Fibroblast of skin of left quadriceps (primary cell): Measurements from ENCODE around the gene NMU.
"Not testable (repeated sequence)": the region's sequence is repeated elsewhere in the genome, so short reads cannot be mapped to it uniquely, and the experiment has no call there.

Source experiments
- DNase-seq, 2 experiments: peaks; one replicate each; pipeline ENCODE4 v3.0.0-alpha.2; 2013; ENCODE audit warnings: low read depth in 2 of 2

NMU gene

GRCh38 chr4:55635741-55636655 lies at the start of gene NMU:
NMU (minus strand) TSS chr4:55636298; CDS start chr4:55636192, 106 bp downstream.
- no peak for DNase-seq

- DNase-seq = no peak
These were observed 48.2 kb upstream of the NMU start for GRCh38 chr4:55684276-55684675.

GRCh38 chr4:55682797-55683196 lies 46.7 kb upstream of the NMU start:
- DNase-seq = not testable (repeated sequence)

- no peak for DNase-seq
These were observed 46.2 kb upstream of the NMU start for GRCh38 chr4:55682295-55682694.

- no peak for DNase-seq
These were observed 45.3 kb upstream of the NMU start for GRCh38 chr4:55681430-55681829.

- no peak for DNase-seq
These were observed 39.2 kb upstream of the NMU start for GRCh38 chr4:55675196-55675793.

- DNase-seq = no peak
These were observed 37.3 kb upstream of the NMU start for GRCh38 chr4:55673424-55673823.

- no peak for DNase-seq
These were observed 35.6 kb upstream of the NMU start for GRCh38 chr4:55671667-55672066.

- no peak for DNase-seq
These were observed 34.6 kb upstream of the NMU start for GRCh38 chr4:55670695-55671094.

- no peak for DNase-seq
These were observed 32.4 kb upstream of the NMU start for GRCh38 chr4:55668449-55668848.

- no peak for DNase-seq
These were observed 30.4 kb upstream of the NMU start for GRCh38 chr4:55666535-55666934.

- DNase-seq = no peak
These were observed 27.0 kb upstream of the NMU start for GRCh38 chr4:55663145-55663544.

- no peak for DNase-seq
These were observed 25.4 kb upstream of the NMU start for GRCh38 chr4:55661398-55662056.

- DNase-seq = no peak
These were observed 22.6 kb upstream of the NMU start for GRCh38 chr4:55658657-55659056.

GRCh38 chr4:55654131-55654530 lies 18.0 kb upstream of the NMU start:
- DNase-seq = no peak

- DNase-seq = no peak
These were observed 14.4 kb upstream of the NMU start for GRCh38 chr4:55650483-55650882.

- DNase-seq = no peak
These were observed 1.2 kb upstream of the NMU start for GRCh38 chr4:55637272-55637820.

GRCh38 chr4:55636656-55636999 lies 530 bp upstream of the NMU start:
- DNase-seq = no peak

- no peak for DNase-seq
These were observed 816 bp downstream of the NMU start for GRCh38 chr4:55635282-55635681.

GRCh38 chr4:55634417-55635128 lies 1.5 kb downstream of the NMU start:
- no peak for DNase-seq

- DNase-seq = no peak
These were observed 2.2 kb downstream of the NMU start for GRCh38 chr4:55633903-55634302.

GRCh38 chr4:55625835-55626234 lies 10.3 kb downstream of the NMU start:
- DNase-seq = no peak
